GM12878 (cell line): ENCODE data around the gene SPOCK1. TPM values are rescaled to one million over a fixed set of nuclear protein-coding genes. Genes with fewer than 3 reads are reported as not detected.

ENCODE experiments used
- ATAC-seq: fragments of 200-7000 bp; cut with Tn5 transposase; 3 replicates; pipeline ENCODE4 v1.9.1; 2020; ENCODE audit warnings: mild to moderate bottlenecking, moderate library complexity
- BruUV-seq: library from RNA; stranded (reverse); fragments of 400-500 nt; replicated peaks from 2 replicates; lab custom pipeline; 2021; lab: Mats Ljungman, UMichigan
- CTCF ChIA-PET: fragments of 300-600 bp; sonication (Branson Sonifier 250); formaldehyde crosslinking; extraction: SDS; loops from one replicate; lab custom pipeline; 2021; ENCODE audit warnings: inconsistent platforms; lab: Yijun Ruan, JAX
- POLR2A ChIA-PET: fragments of 350-600 bp; formaldehyde crosslinking; extraction: SDS; loops from one replicate; lab custom pipeline; 2021; ENCODE audit warnings: inconsistent platforms; lab: Charles Lee
- RAD21 ChIA-PET: fragments of 300-600 bp; sonication (Branson Sonifier 250); formaldehyde crosslinking; loops from one replicate; lab custom pipeline; 2023; ENCODE audit warnings: antibody characterized with exemption; ENCODE audit not compliant: unreplicated experiment; lab: Charles Lee
- SMC1A ChIA-PET: fragments of 300-600 bp; sonication (Branson Sonifier 250); formaldehyde crosslinking; loops from one replicate; lab custom pipeline; 2023; ENCODE audit not compliant: unreplicated experiment, uncharacterized antibody; lab: Charles Lee
- DNase-seq: peaks from one replicate; pipeline ENCODE4 v3.0.0-alpha.2; 2011; ENCODE audit warnings: low read depth, low spot score
- FAIRE-seq: peaks from 3 replicates; lab custom pipeline; 2011; peaks lifted over from hg19 to GRCh38; lab: Jason Lieb, UNC
- H2AFZ ChIP-seq: 2 replicates; pipeline ENCODE4 v1.6.0; 2011; ENCODE audit warnings: low read depth, low read length, control low read depth; ENCODE audit not compliant: control insufficient read depth
- H3K27ac ChIP-seq: 2 replicates; pipeline ENCODE4 v1.5.1; 2011; ENCODE audit warnings: control low read depth; ENCODE audit not compliant: control insufficient read depth, insufficient read depth
- H3K27me3 ChIP-seq, 2 experiments: replicated peaks in 1 of 2; 2 replicates each; pipeline versions ENCODE4 v1.6.0 to v1.6.1; 2011; ENCODE audit warnings: low read length in 1 of 2; ENCODE audit not compliant: control insufficient read depth in 2 of 2, insufficient read depth in 2 of 2
- H3K36me3 ChIP-seq, 2 experiments: 2 replicates each; pipeline ENCODE4 v1.5.1; 2011; ENCODE audit warnings: low read length in 1 of 2; ENCODE audit not compliant: control insufficient read depth in 2 of 2, insufficient read depth in 2 of 2
- H3K4me1 ChIP-seq: 2 replicates; pipeline ENCODE4 v1.6.1; 2011; ENCODE audit warnings: mild to moderate bottlenecking, low read length, moderate library complexity, mixed read lengths; ENCODE audit not compliant: control insufficient read depth, insufficient read depth
- H3K4me2 ChIP-seq: 2 replicates; pipeline ENCODE4 v1.6.0; 2011; ENCODE audit warnings: control low read depth; ENCODE audit not compliant: control insufficient read depth, insufficient read depth
- H3K4me3 ChIP-seq: fragments of 200-600 bp; sonication (generic); 2 replicates; pipeline ENCODE4 v1.5.1; 2016
- H3K79me2 ChIP-seq: 2 replicates; pipeline ENCODE4 v1.6.0; 2011; ENCODE audit warnings: low read length; ENCODE audit not compliant: control insufficient read depth, insufficient read depth
- H3K9ac ChIP-seq: 2 replicates; pipeline ENCODE4 v1.8.0; 2011; ENCODE audit warnings: low read length, control low read depth, mixed read lengths; ENCODE audit not compliant: control insufficient read depth, insufficient read depth
- H3K9me3 ChIP-seq: replicated peaks from 3 replicates; pipeline ENCODE4 v1.5.1; 2011; ENCODE audit warnings: mild to moderate bottlenecking, low read length; ENCODE audit not compliant: control insufficient read depth, insufficient read depth
- H4K20me1 ChIP-seq: 2 replicates; pipeline ENCODE4 v1.6.0; 2011; ENCODE audit not compliant: control insufficient read depth, insufficient read depth
- GATAD2B ChIP-seq: fragments of 450-650 bp; conservative IDR thresholded peaks from 2 replicates; pipeline ENCODE4 v1.6.1; 2017; ENCODE audit warnings: low read depth, mild to moderate bottlenecking, moderate library complexity
- IKZF2 ChIP-seq, 2 experiments: fragments of 450-650 bp; IDR thresholded peaks; 2 replicates each; pipeline ENCODE4 v1.6.1; 2017; ENCODE audit warnings: mild to moderate bottlenecking in 2 of 2, moderate library complexity in 2 of 2
- POLR2AphosphoS5 ChIP-seq: IDR thresholded peaks from 2 replicates; pipeline ENCODE4 v1.6.1; 2011; ENCODE audit warnings: mild to moderate bottlenecking, low read length, inconsistent platforms
- SRF ChIP-seq, 2 experiments: IDR thresholded peaks; 2 replicates each; pipeline ENCODE4 v1.6.1; 2011; ENCODE audit warnings: low read depth in 2 of 2, low read length in 2 of 2, mild to moderate bottlenecking in 1 of 2, moderate library complexity in 1 of 2
- ZNF592 ChIP-seq: fragments of 450-650 bp; IDR thresholded peaks from 2 replicates; pipeline ENCODE4 v1.6.1; 2017; ENCODE audit warnings: mild to moderate bottlenecking, moderate library complexity
- WGBS: methylation state at CpG from one replicate; pipeline ENCODE4 v1.1.6; 2016; ENCODE audit warnings: low lambda C conversion rate; ENCODE audit not compliant: insufficient replicate concordance, insufficient coverage; ENCODE audit errors: missing lambda C conversion rate; 5-methylcytosine and 5-hydroxymethylcytosine counted together
- in situ Hi-C: fragments of 300-500 bp; cut with MboI; formaldehyde crosslinking; loops from 9 replicates; pipeline ENCODE4 v1.14.3; 2018; ENCODE audit warnings: mixed read lengths
- intact Hi-C: fragments of 100-400 bp; cut with micrococcal nuclease; formaldehyde crosslinking; loops from one replicate; pipeline ENCODE4 v1.14.2; 2022; ENCODE audit not compliant: unreplicated experiment
- polyA plus RNA-seq, 11 experiments: library from polyadenylated mRNA; depleted of rRNA in 4 of 11; unstranded in 6 of 11; stranded (reverse) in 5 of 11; fragments of >200 nt; fragmentation: Nextera tagmentation in 4 of 11; fragmentation: Illumina TruSeq in 1 of 11; extraction: Ambion mirVana in 4 of 11; extraction: Trizol in 1 of 11; gene quantifications; 1 replicate in 1 of 11; 2 replicates in 10 of 11; pipeline versions ENCODE4 v1.2.1 to v1.2.3, GENCODE V29; 2011 to 2016; ENCODE audit warnings: inconsistent platforms in 2 of 11, missing spikeins in 2 of 11, low read depth in 1 of 11
- total RNA-seq, 4 experiments: library from RNA; depleted of rRNA in 3 of 4; stranded (reverse); fragments of >200 nt in 3 of 4; fragmentation: Illumina TruSeq in 1 of 4; extraction: Trizol in 1 of 4; gene quantifications; 2 replicates each; pipeline versions ENCODE4 v1.2.1 to v1.2.3, GENCODE V29; 2013 to 2021

The SPOCK1 gene
- total and polyA plus RNA-seq, 10 of the 15 experiments (the other 5 are each of a cell fraction or from before 2014, with no cell fraction given), result 0.06 to 0.68 (median 0.25) TPM; not detected in 3

DNA sequence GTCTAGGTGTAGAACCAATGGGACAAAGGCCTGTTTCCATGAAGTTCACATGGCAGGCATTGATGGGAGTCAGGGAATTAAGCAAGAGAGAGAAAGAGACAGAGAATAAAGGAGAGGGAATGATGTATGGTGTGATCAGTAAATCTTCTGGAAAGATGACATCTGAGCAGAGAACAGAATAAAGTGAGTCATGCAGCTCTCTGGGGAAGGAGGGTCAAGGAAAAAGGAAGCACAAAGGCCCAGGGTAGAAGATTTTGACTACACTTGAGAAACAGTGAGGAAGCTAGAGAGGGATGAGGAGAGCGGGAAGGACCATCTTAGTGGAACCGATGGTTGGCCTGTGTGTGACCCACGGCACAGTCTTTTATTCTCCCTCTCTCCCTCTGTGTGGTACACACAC lies 425.9 kb downstream of the SPOCK1 start:
- POLR2A ChIA-PET, result no interaction called here
- no peak for ATAC-seq
- H3K27me3 ChIP-seq, result no peaks in the 10 kb centered on the region; a peak in 1 of 4 replicates

More for the DNA sequence above, 425.9 kb downstream of the SPOCK1 start:
- Histone ChIP-seq H4K20me1 (no peaks in the 10 kb centered on the region), H3K36me3 (no peaks in the 10 kb centered on the region), H3K79me2 (no peaks in the 10 kb centered on the region), H3K9ac (no peak overlapping the region), H3K9me3 (no peaks in the 10 kb centered on the region), H2AFZ (no peak overlapping the region), H3K4me1 (no peaks in the 10 kb centered on the region), H3K4me2 (no peak overlapping the region), H3K27ac (no peak overlapping the region), H3K4me3 (no peak overlapping the region)
- RAD21 ChIA-PET, result interaction anchor here (1.0 kb wide), 1 partner anchor 68 kb away, joined by 3 read pairs; no protein-coding TSS in a partner anchor
- FAIRE-seq, result no peak
- in situ Hi-C loops, result no loop called here
- BruUV-seq, result no TSS peak
- CTCF ChIA-PET, result interaction anchor here (1.1 kb wide), 1 partner anchor 30 kb away, joined by 3 read pairs; no protein-coding TSS in a partner anchor
- TF ChIP-seq GATAD2B (no peak), POLR2AphosphoS5 (no peak), ZNF592 (no peak), IKZF2 (IDR thresholded peaks at IDR 0.05) (no peak), SRF (IDR thresholded peaks at IDR 0.05; ENCODE audit: low read depth in 2 of 2, low read length in 2 of 2) (no peak)
- DNase-seq, result no peak
- WGBS, result 52% methylated on average over 2 of the region's 3 CpGs
- SMC1A ChIA-PET, result no interaction called here
- intact Hi-C loops, result no loop called here
